Activated CD4-positive, alpha-beta memory T cell treated with anti-CD3 and anti-CD28 coated beads for 36 hours (primary cell): ENCODE results near the gene DEXI. TPM values are rescaled to one million over a fixed set of nuclear protein-coding genes. Genes with fewer than 3 reads are reported as not detected.
A peak's percentile ranks its signal among the peaks of the same experiment; 100 is the strongest.

Source experiments
- CTCF ChIA-PET: fragments of 350-600 bp; sonication (Branson Sonifier 250); formaldehyde crosslinking; loops from one replicate; lab custom pipeline; 2021; ENCODE audit warnings: antibody characterized with exemption, inconsistent platforms; lab: Charles Lee
- POLR2A ChIA-PET: fragments of 350-600 bp; sonication (Branson Sonifier 250); formaldehyde crosslinking; loops from one replicate; lab custom pipeline; 2021; ENCODE audit warnings: antibody characterized with exemption; lab: Charles Lee
- DNase-seq: peaks from one replicate; pipeline ENCODE4 v3.0.0-alpha.2; 2020
- H3K27ac Mint-ChIP-seq: one replicate; pipeline ENCODE4 v1.8.0; 2021; ENCODE audit warnings: mixed read lengths
- H3K27me3 Mint-ChIP-seq: one replicate; pipeline ENCODE4 v1.8.0; 2021; ENCODE audit warnings: mixed read lengths
- H3K36me3 Mint-ChIP-seq: one replicate; pipeline ENCODE4 v1.8.0; 2021; ENCODE audit warnings: mixed read lengths
- H3K4me1 Mint-ChIP-seq: one replicate; pipeline ENCODE4 v1.8.0; 2021; ENCODE audit warnings: low read depth, mixed read lengths
- H3K4me3 Mint-ChIP-seq: one replicate; pipeline ENCODE4 v1.8.0; 2021; ENCODE audit warnings: mild to moderate bottlenecking, mixed read lengths
- H3K9me3 Mint-ChIP-seq: one replicate; pipeline ENCODE4 v1.8.0; 2021; ENCODE audit warnings: mixed read lengths
- intact Hi-C: fragments of 100-400 bp; cut with micrococcal nuclease; formaldehyde crosslinking; loops from one replicate; pipeline ENCODE4 v1.15.1; 2023
- total RNA-seq, 2 experiments: library from RNA; stranded (reverse); gene quantifications; one replicate each; pipeline ENCODE4 v1.2.3, GENCODE V29; 2021

Gene DEXI
- total RNA-seq, 2 experiments from 2014 or later, result 35.1 to 38.2 TPM

- H3K4me3 Mint-ChIP-seq, result no peak overlapping the region
- H3K9me3 Mint-ChIP-seq, result peaks cover 7% of the 10 kb centered on the region
- H3K27me3 Mint-ChIP-seq, result no peaks in the 10 kb centered on the region
- CTCF ChIA-PET, result interaction anchor here (1.5 kb wide), 1 partner anchor 11 kb away, joined by 6 read pairs; no protein-coding TSS in a partner anchor
- POLR2A ChIA-PET, result no interaction called here
- intact Hi-C loops, result no loop called here
- no peak for DNase-seq
- no peak overlapping the region for H3K27ac Mint-ChIP-seq
- H3K4me1 Mint-ChIP-seq, result no peaks in the 10 kb centered on the region
- H3K36me3 Mint-ChIP-seq, result no peaks in the 10 kb centered on the region
These were observed 35.1 kb downstream of the DEXI start for GRCh38 chr16:10906914-10907756.

GRCh38 chr16:10906482-10906881 is 35.8 kb downstream of the DEXI start:
- no peaks in the 10 kb centered on the region for H3K36me3 Mint-ChIP-seq
- intact Hi-C loops, result no loop called here

GRCh38 chr16:10902999-10903398 is 39.3 kb downstream of the DEXI start:
- no peak overlapping the region for H3K4me3 Mint-ChIP-seq
- ChIA-PET CTCF (no interaction called here), POLR2A (no interaction called here)
- no peaks in the 10 kb centered on the region for H3K36me3 Mint-ChIP-seq
- DNase-seq, result no peak
- no peaks in the 10 kb centered on the region for H3K4me1 Mint-ChIP-seq
- intact Hi-C loops, result no loop called here
- peaks cover 7% of the 10 kb centered on the region for H3K9me3 Mint-ChIP-seq
- H3K27me3 Mint-ChIP-seq, result no peaks in the 10 kb centered on the region
- no peak overlapping the region for H3K27ac Mint-ChIP-seq

More at GRCh38 chr16:10906482-10906881, 35.8 kb downstream of the DEXI start:
- H3K27ac Mint-ChIP-seq, result no peak overlapping the region
- H3K9me3 Mint-ChIP-seq, result peaks cover 7% of the 10 kb centered on the region
- POLR2A ChIA-PET, result no interaction called here
- H3K4me3 Mint-ChIP-seq, result no peak overlapping the region
- no peaks in the 10 kb centered on the region for H3K4me1 Mint-ChIP-seq
- H3K27me3 Mint-ChIP-seq, result no peaks in the 10 kb centered on the region
- no peak for DNase-seq
- CTCF ChIA-PET, result interaction anchor here (1.5 kb wide), 1 partner anchor 12 kb away, joined by 6 read pairs; no protein-coding TSS in a partner anchor

GRCh38 chr16:10897134-10897533 is 45.1 kb downstream of the DEXI start:
- peaks cover 1% of the 10 kb centered on the region for H3K27me3 Mint-ChIP-seq
- CTCF ChIA-PET, result no interaction called here
- POLR2A ChIA-PET, result no interaction called here

GRCh38 chr16:10896723-10897122 is 45.5 kb downstream of the DEXI start:
- POLR2A ChIA-PET, result no interaction called here
- H3K36me3 Mint-ChIP-seq, result no peaks in the 10 kb centered on the region
- CTCF ChIA-PET, result no interaction called here

More at GRCh38 chr16:10897134-10897533, 45.1 kb downstream of the DEXI start:
- no peak for DNase-seq
- intact Hi-C loops, result no loop called here
- Mint-ChIP-seq H3K27ac (no peak overlapping the region), H3K9me3 (no peaks in the 10 kb centered on the region), H3K4me3 (no peak overlapping the region), H3K4me1 (no peaks in the 10 kb centered on the region), H3K36me3 (no peaks in the 10 kb centered on the region)

GRCh38 chr16:10896165-10896564 is 46.1 kb downstream of the DEXI start:
- intact Hi-C loops, result no loop called here
- CTCF ChIA-PET, result no interaction called here
- Mint-ChIP-seq H3K4me3 (no peak overlapping the region), H3K36me3 (no peaks in the 10 kb centered on the region), H3K27me3 (peaks cover 3% of the 10 kb centered on the region), H3K27ac (no peak overlapping the region), H3K9me3 (no peaks in the 10 kb centered on the region), H3K4me1 (no peaks in the 10 kb centered on the region)
- POLR2A ChIA-PET, result no interaction called here
- no peak for DNase-seq

More at GRCh38 chr16:10896723-10897122, 45.5 kb downstream of the DEXI start:
- H3K27ac Mint-ChIP-seq, result no peak overlapping the region
- H3K27me3 Mint-ChIP-seq, result peaks cover 2% of the 10 kb centered on the region
- H3K4me1 Mint-ChIP-seq, result no peaks in the 10 kb centered on the region
- no peaks in the 10 kb centered on the region for H3K9me3 Mint-ChIP-seq
- no peak overlapping the region for H3K4me3 Mint-ChIP-seq
- intact Hi-C loops, result no loop called here
- no peak for DNase-seq

- Mint-ChIP-seq H3K27ac (no peak overlapping the region), H3K36me3 (no peaks in the 10 kb centered on the region), H3K4me3 (no peak overlapping the region), H3K4me1 (no peaks in the 10 kb centered on the region), H3K27me3 (peaks cover 6% of the 10 kb centered on the region), H3K9me3 (no peaks in the 10 kb centered on the region)
- POLR2A ChIA-PET, result interaction anchor here (0.7 to 1.0 kb wide), 2 partner anchors 46 to 453 kb away, joined by 3 read pairs; no protein-coding TSS in a partner anchor
- CTCF ChIA-PET, result interaction anchor here (1.1 kb wide), 1 partner anchor 380 kb away, joined by 4 read pairs; no protein-coding TSS in a partner anchor
- intact Hi-C loops, result no loop called here
- DNase-seq, result peak; percentile 51
These were observed 47.0 kb downstream of the DEXI start for GRCh38 chr16:10895053-10895946.

- no peak overlapping the region for H3K27ac Mint-ChIP-seq
- H3K4me3 Mint-ChIP-seq, result no peak overlapping the region
- DNase-seq, result no peak
- intact Hi-C loops, result no loop called here
- ChIA-PET CTCF (interaction anchor here (1.1 to 1.6 kb wide), 2 partner anchors 19 to 26 kb away, joined by 3 to 7 read pairs; no protein-coding TSS in a partner anchor), POLR2A (no interaction called here)
- no peaks in the 10 kb centered on the region for H3K36me3 Mint-ChIP-seq
- peaks cover 12% of the 10 kb centered on the region for H3K27me3 Mint-ChIP-seq
- H3K4me1 Mint-ChIP-seq, result no peaks in the 10 kb centered on the region
- no peaks in the 10 kb centered on the region for H3K9me3 Mint-ChIP-seq
These were observed 49.4 kb downstream of the DEXI start for GRCh38 chr16:10892782-10893318.

GRCh38 chr16:10889855-10890254 is 52.4 kb downstream of the DEXI start:
- H3K9me3 Mint-ChIP-seq, result no peaks in the 10 kb centered on the region
- no peak overlapping the region for H3K27ac Mint-ChIP-seq
- peaks cover 15% of the 10 kb centered on the region for H3K27me3 Mint-ChIP-seq
- intact Hi-C loops, result no loop called here
- H3K4me1 Mint-ChIP-seq, result no peaks in the 10 kb centered on the region
- CTCF ChIA-PET, result no interaction called here
- no peaks in the 10 kb centered on the region for H3K36me3 Mint-ChIP-seq
- no peak overlapping the region for H3K4me3 Mint-ChIP-seq
- DNase-seq, result no peak
- POLR2A ChIA-PET, result no interaction called here

GRCh38 chr16:10888320-10888937 is 53.8 kb downstream of the DEXI start:
- POLR2A ChIA-PET, result no interaction called here
- H3K4me3 Mint-ChIP-seq, result no peak overlapping the region
- peaks cover 16% of the 10 kb centered on the region for H3K27me3 Mint-ChIP-seq
- no peaks in the 10 kb centered on the region for H3K9me3 Mint-ChIP-seq
- no peak overlapping the region for H3K27ac Mint-ChIP-seq
- no peaks in the 10 kb centered on the region for H3K36me3 Mint-ChIP-seq
- intact Hi-C loops, result no loop called here
- no peaks in the 10 kb centered on the region for H3K4me1 Mint-ChIP-seq
- CTCF ChIA-PET, result interaction anchor here (1.5 kb wide), 1 partner anchor 30 kb away, joined by 3 read pairs; no protein-coding TSS in a partner anchor
- no peak for DNase-seq

GRCh38 chr16:10885246-10885645 is 57.0 kb downstream of the DEXI start:
- H3K27me3 Mint-ChIP-seq, result peaks cover 18% of the 10 kb centered on the region

More at GRCh38 chr16:10885246-10885645, 57.0 kb downstream of the DEXI start:
- ChIA-PET CTCF (interaction anchor here (1.4 kb wide), 1 partner anchor 34 kb away, joined by 4 read pairs; no protein-coding TSS in a partner anchor), POLR2A (no interaction called here)
- Mint-ChIP-seq H3K36me3 (no peaks in the 10 kb centered on the region), H3K9me3 (no peaks in the 10 kb centered on the region), H3K27ac (no peak overlapping the region), H3K4me1 (peaks cover 17% of the 10 kb centered on the region), H3K4me3 (no peak overlapping the region)
- intact Hi-C loops, result no loop called here
- no peak for DNase-seq
